Duodenal mucosa (tissue), 2 donors: ENCODE measurements around the gene NGFR.
"Not testable (repeated sequence)": the region's sequence is repeated elsewhere in the genome, so short reads cannot be mapped to it uniquely, and the experiment has no call there.

Experiments
- H3K27ac ChIP-seq: one replicate; pipeline ENCODE4 v1.7.0; 2013; ENCODE audit warnings: low read depth, low read length
- H3K27me3 ChIP-seq, 2 donors: one replicate each; pipeline ENCODE4 v1.7.0; 2013; ENCODE audit warnings: low read length in 2 of 2, control low read depth in 1 of 2; ENCODE audit not compliant: insufficient read depth in 2 of 2, control insufficient read depth in 1 of 2
- H3K36me3 ChIP-seq, 2 donors: one replicate each; pipeline ENCODE4 v1.7.0; 2013; ENCODE audit warnings: low read length in 2 of 2, control low read depth in 1 of 2; ENCODE audit not compliant: insufficient read depth in 2 of 2, control insufficient read depth in 1 of 2
- H3K4me1 ChIP-seq, 2 donors: one replicate each; pipeline ENCODE4 v1.7.0; 2013; ENCODE audit warnings: low read length in 2 of 2, control low read depth in 1 of 2; ENCODE audit not compliant: insufficient read depth in 2 of 2, control insufficient read depth in 1 of 2
- H3K4me3 ChIP-seq, 2 donors: one replicate each; pipeline ENCODE4 v1.7.0; 2013; ENCODE audit warnings: low read length in 2 of 2, low read depth in 1 of 2
- H3K9ac ChIP-seq, 2 donors: one replicate each; pipeline ENCODE4 v1.7.0; 2013; ENCODE audit warnings: low read length in 2 of 2, low read depth in 1 of 2
- H3K9me3 ChIP-seq, 2 donors: one replicate each; pipeline ENCODE4 v1.7.0; 2013; ENCODE audit warnings: low read length in 2 of 2, control low read depth in 1 of 2; ENCODE audit not compliant: control insufficient read depth in 1 of 2

Gene NGFR

DNA sequence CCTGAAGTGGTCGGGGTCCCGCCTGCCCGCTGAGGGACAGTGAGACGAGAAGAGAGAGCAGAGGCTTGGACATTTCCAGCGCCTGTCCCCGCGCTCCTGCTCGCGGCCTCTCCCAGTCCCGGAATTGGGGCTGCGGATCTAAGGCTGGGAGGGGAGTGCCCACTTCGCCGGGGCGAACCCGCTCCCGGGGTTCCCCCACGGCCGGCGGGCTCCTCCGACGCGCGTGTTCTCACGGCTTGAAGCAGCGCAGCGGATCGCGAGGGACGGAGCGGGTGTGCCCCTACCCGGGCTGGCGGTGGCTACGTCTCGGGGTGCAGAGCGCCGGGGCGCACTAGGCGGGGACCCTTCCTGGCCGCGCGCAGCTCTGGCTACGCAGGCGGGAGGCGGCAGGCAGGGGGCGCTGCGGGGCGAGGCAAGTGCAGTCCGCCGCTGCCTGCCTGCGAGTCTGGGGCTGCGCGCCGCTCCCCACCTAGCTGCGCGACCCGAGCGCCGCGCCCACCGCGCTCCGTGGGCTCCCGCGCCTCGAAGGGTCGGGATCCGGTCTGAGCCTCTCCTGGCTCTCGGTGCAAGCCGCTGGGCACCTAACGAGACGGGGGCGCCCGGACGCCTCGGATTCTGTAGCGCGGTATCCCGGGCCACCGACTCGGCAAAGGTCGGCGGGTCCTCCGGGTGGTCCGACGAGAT lies 1.2 kb downstream of the NGFR start:
- Histone ChIP-seq H3K9me3 (no peaks in the 10 kb centered on the region), H3K27me3 (peaks cover 59 to 81% of the 10 kb centered on the region in 2 donors), H3K27ac (no peak overlapping the region), H3K4me1 (peaks cover 12 to 24% of the 10 kb centered on the region in 2 donors), H3K36me3 (no peaks in the 10 kb centered on the region), H3K9ac (peak overlapping the region in 1 of 2 donors; percentile 33), H3K4me3 (peak overlapping the region; percentile 47 to 60)

- Histone ChIP-seq H3K4me1 (peaks cover 12 to 24% of the 10 kb centered on the region in 2 donors), H3K27ac (no peak overlapping the region), H3K9ac (peak overlapping the region in 1 of 2 donors; percentile 33), H3K36me3 (no peaks in the 10 kb centered on the region), H3K9me3 (no peaks in the 10 kb centered on the region), H3K27me3 (peaks cover 61 to 81% of the 10 kb centered on the region in 2 donors), H3K4me3 (peak overlapping the region; percentile 40 to 60)
These were observed 1.7 kb downstream of the NGFR start for GRCh38 chr17:49496867-49497147.

- peak overlapping the region; percentile 40 to 60 for H3K4me3 ChIP-seq
- H3K4me1 ChIP-seq: peaks cover 12 to 24% of the 10 kb centered on the region in 2 donors
- H3K27ac ChIP-seq: no peak overlapping the region
- peak overlapping the region in 1 of 2 donors; percentile 33 for H3K9ac ChIP-seq
- no peaks in the 10 kb centered on the region for H3K9me3 ChIP-seq
- H3K27me3 ChIP-seq: peaks cover 62 to 79% of the 10 kb centered on the region in 2 donors
- H3K36me3 ChIP-seq: no peaks in the 10 kb centered on the region
These were observed 2.3 kb downstream of the NGFR start for GRCh38 chr17:49497148-49498028.

DNA sequence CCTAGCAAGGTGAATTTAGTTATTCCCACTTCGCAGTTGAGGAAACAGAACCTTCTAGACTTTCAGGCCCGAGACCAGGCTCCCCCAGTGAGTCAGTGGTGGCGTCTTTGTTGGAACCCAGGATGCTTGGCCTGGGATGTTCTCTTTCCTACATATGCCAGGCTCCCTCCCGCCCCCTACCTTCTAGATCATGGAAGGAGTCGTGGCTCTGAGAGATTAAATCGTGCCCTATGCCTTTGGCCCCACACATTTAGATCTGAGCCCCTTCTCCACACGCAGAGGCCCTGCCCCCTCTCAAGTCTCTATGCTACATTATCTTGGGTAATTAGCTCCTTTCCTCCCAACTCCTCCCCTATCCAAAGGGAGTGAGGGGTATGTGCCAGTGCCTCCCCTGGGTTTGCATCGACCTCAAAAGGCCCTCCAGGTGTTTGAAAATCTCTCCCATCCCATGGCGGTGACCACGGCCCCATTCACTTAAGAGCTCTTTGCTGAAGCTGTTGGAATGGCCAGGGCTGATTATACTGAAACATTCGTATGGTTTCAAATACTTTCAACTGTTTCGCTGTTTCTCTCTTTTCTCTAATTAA lies 3.0 kb downstream of the NGFR start:
- Histone ChIP-seq H3K4me1 (peaks cover 12 to 24% of the 10 kb centered on the region in 2 donors), H3K27me3 (peaks cover 69 to 74% of the 10 kb centered on the region in 2 donors), H3K4me3 (peak overlapping the region in 1 of 2 donors; percentile 3)

DNA sequence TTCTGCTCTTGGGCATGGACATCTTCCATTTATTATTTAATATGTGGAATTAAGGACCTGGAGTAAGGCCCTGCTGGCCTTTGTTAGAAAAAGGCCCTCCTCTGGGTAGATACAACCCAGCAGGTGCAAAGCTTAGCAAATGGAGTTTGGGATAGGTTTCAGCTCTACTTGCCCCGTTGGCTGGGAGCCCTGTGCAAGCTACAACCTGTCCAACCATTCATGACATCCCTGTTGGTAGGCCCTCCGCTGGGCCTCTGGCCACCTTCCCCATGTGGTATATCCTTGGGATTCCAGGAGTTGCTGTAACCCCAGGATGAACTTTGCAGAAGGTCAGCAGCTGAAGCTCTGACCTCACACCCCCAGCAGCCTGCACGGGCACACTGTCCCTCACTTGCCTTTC lies 6.4 kb downstream of the NGFR start:
- Histone ChIP-seq H3K36me3 (no peaks in the 10 kb centered on the region), H3K27me3 (peaks cover 59 to 66% of the 10 kb centered on the region in 2 donors)

More for the DNA sequence above, 3.0 kb downstream of the NGFR start:
- no peak overlapping the region for H3K9ac ChIP-seq
- no peaks in the 10 kb centered on the region for H3K36me3 ChIP-seq
- no peaks in the 10 kb centered on the region for H3K9me3 ChIP-seq
- H3K27ac ChIP-seq: no peak overlapping the region

GRCh38 chr17:49502254-49502653 lies 7.2 kb downstream of the NGFR start:
- H3K36me3 ChIP-seq: no peaks in the 10 kb centered on the region
- H3K27me3 ChIP-seq: peaks cover 56 to 60% of the 10 kb centered on the region in 2 donors
- no peak overlapping the region for H3K9ac ChIP-seq
- peaks cover 0 to 7% of the 10 kb centered on the region in 2 donors for H3K4me1 ChIP-seq
- H3K4me3 ChIP-seq: no peak overlapping the region
- H3K9me3 ChIP-seq: no peaks in the 10 kb centered on the region
- no peak overlapping the region for H3K27ac ChIP-seq

More for the DNA sequence above, 6.4 kb downstream of the NGFR start:
- Histone ChIP-seq H3K27ac (no peak overlapping the region), H3K4me1 (peaks cover 4 to 14% of the 10 kb centered on the region in 2 donors), H3K9ac (no peak overlapping the region), H3K4me3 (no peak overlapping the region), H3K9me3 (no peaks in the 10 kb centered on the region)

GRCh38 chr17:49502680-49503079 lies 7.6 kb downstream of the NGFR start:
- H3K4me3 ChIP-seq, H3K9me3 ChIP-seq, H3K27ac ChIP-seq, H3K9ac ChIP-seq, H3K4me1 ChIP-seq, H3K36me3 ChIP-seq: not testable (repeated sequence)
- H3K27me3 ChIP-seq: peaks cover 53 to 59% of the 10 kb centered on the region in 2 donors

DNA sequence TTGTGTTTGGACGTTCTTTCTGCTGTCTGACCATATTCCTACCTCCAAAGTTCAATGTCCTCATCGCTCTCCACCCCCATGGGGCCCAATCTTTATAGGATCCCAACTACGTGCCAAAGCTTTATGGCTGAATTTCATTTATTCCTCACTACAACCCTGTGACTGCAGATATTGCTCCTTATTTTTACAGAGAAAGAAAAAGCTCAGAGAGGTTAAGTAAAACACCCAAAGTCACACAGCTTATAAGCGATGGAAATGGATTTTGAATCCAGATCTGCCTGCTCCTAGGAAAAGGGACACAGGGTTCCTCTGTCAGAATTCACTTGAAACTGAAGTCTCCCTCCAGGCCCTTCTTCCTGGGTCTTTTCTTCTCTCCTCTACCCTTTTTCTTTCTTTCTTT lies 9.3 kb downstream of the NGFR start:
- Histone ChIP-seq H3K9me3 (no peaks in the 10 kb centered on the region), H3K27me3 (peaks cover 43 to 49% of the 10 kb centered on the region in 2 donors), H3K4me3 (no peak overlapping the region)

DNA sequence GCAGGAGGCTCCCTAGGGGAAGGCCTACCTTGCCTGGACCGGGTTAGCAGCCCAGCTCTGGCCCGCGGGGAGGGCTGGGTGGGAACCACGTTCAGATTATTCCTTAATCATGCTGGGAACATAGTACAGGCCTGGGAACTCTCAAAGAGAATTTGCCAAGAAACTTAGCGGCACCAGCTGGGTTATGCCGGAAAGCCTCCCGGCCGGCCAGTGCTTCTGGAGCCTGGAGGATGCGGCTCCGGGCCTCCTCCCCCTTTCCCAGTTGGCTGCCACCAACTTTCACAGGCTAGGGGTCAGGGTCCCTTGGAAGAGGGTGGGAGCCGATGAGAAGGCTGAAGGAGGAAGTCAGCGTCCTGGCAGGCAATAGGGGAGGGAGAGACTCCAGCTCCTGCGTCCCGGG lies 10.8 kb downstream of the NGFR start:
- no peak overlapping the region for H3K9ac ChIP-seq
- no peaks in the 10 kb centered on the region for H3K4me1 ChIP-seq
- no peak overlapping the region for H3K4me3 ChIP-seq
- H3K27me3 ChIP-seq: peaks cover 30 to 39% of the 10 kb centered on the region in 2 donors
- H3K36me3 ChIP-seq: no peaks in the 10 kb centered on the region
- H3K9me3 ChIP-seq: no peaks in the 10 kb centered on the region
- H3K27ac ChIP-seq: no peak overlapping the region

More for the DNA sequence above, 9.3 kb downstream of the NGFR start:
- Histone ChIP-seq H3K27ac (no peak overlapping the region), H3K9ac (no peak overlapping the region), H3K4me1 (no peaks in the 10 kb centered on the region), H3K36me3 (no peaks in the 10 kb centered on the region)

DNA sequence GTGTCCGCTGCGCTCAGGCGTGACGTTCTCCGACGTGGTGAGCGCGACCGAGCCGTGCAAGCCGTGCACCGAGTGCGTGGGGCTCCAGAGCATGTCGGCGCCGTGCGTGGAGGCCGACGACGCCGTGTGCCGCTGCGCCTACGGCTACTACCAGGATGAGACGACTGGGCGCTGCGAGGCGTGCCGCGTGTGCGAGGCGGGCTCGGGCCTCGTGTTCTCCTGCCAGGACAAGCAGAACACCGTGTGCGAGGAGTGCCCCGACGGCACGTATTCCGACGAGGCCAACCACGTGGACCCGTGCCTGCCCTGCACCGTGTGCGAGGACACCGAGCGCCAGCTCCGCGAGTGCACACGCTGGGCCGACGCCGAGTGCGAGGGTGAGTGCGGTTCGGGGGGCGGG lies 11.2 kb downstream of the NGFR start:
- H3K4me3 ChIP-seq: no peak overlapping the region
- no peak overlapping the region for H3K9ac ChIP-seq
- H3K27ac ChIP-seq: no peak overlapping the region
- H3K4me1 ChIP-seq: no peaks in the 10 kb centered on the region
- no peaks in the 10 kb centered on the region for H3K36me3 ChIP-seq
- peaks cover 26 to 35% of the 10 kb centered on the region in 2 donors for H3K27me3 ChIP-seq
- no peaks in the 10 kb centered on the region for H3K9me3 ChIP-seq
